Measurements from ENCODE around the gene CUL5. TPM values are rescaled to one million over a fixed set of nuclear protein-coding genes. Genes with fewer than 3 reads are reported as not detected.

CUL5 gene
- total RNA-seq, 1 donor from 2014 or later = 42.0 TPM

- no peak for ATAC-seq (ENCODE audit: low read depth)
- Mint-ChIP-seq H3K9me3 (no peaks in the 10 kb centered on the region), H3K4me1 (no peaks in the 10 kb centered on the region), H3K27ac (no peak overlapping the region), H3K36me3 (ENCODE audit: low read depth) (peaks cover 61% of the 10 kb centered on the region), H3K4me3 (no peak overlapping the region), H3K27me3 (no peaks in the 10 kb centered on the region)
- ChIA-PET POLR2A (no interaction called here), CTCF (interaction anchor here (1.4 kb wide), 1 partner anchor 77 kb away, joined by 3 read pairs; the partner anchor contains the start of gene CUL5)
- no peak for TF ChIP-seq CTCF (IDR thresholded peaks at IDR 0.05)
- intact Hi-C loops (cut with micrococcal nuclease) = no loop called here
- no peak for DNase-seq
Observed at GRCh38 chr11:108085672-108086071, 77.0 kb downstream of the CUL5 start.

- POLR2A ChIA-PET = no interaction called here
- DNase-seq = no peak
- no peak for ATAC-seq (ENCODE audit: low read depth)
- intact Hi-C loops (cut with micrococcal nuclease) = no loop called here
- H3K27me3 Mint-ChIP-seq = no peaks in the 10 kb centered on the region
- no peak for TF ChIP-seq CTCF (IDR thresholded peaks at IDR 0.05)
- CTCF ChIA-PET = no interaction called here
- H3K27ac Mint-ChIP-seq = no peak overlapping the region
- peaks cover 52% of the 10 kb centered on the region for H3K36me3 Mint-ChIP-seq (ENCODE audit: low read depth)
- H3K4me1 Mint-ChIP-seq = no peaks in the 10 kb centered on the region
- H3K4me3 Mint-ChIP-seq = no peak overlapping the region
- no peaks in the 10 kb centered on the region for H3K9me3 Mint-ChIP-seq
Observed at GRCh38 chr11:108092134-108092533, 83.4 kb downstream of the CUL5 start.

- Mint-ChIP-seq H3K27me3 (no peaks in the 10 kb centered on the region), H3K9me3 (no peaks in the 10 kb centered on the region), H3K36me3 (ENCODE audit: low read depth) (peaks cover 60% of the 10 kb centered on the region), H3K27ac (no peak overlapping the region), H3K4me1 (no peaks in the 10 kb centered on the region), H3K4me3 (no peak overlapping the region)
- TF ChIP-seq CTCF (IDR thresholded peaks at IDR 0.05) = no peak
- ChIA-PET POLR2A (no interaction called here), CTCF (no interaction called here)
- intact Hi-C loops (cut with micrococcal nuclease) = no loop called here
- DNase-seq (no peak), ATAC-seq (ENCODE audit: low read depth) (no peak)
Observed at GRCh38 chr11:108093128-108093904, 84.6 kb downstream of the CUL5 start.

GRCh38 chr11:108097179-108097578, 88.5 kb downstream of the CUL5 start:
- intact Hi-C loops (cut with micrococcal nuclease) = no loop called here
- ATAC-seq (ENCODE audit: low read depth) = no peak
- TF ChIP-seq CTCF (IDR thresholded peaks at IDR 0.05) = no peak
- CTCF ChIA-PET = no interaction called here
- Mint-ChIP-seq H3K27ac (no peak overlapping the region), H3K36me3 (ENCODE audit: low read depth) (peaks cover 57% of the 10 kb centered on the region), H3K4me1 (no peaks in the 10 kb centered on the region), H3K27me3 (no peaks in the 10 kb centered on the region), H3K9me3 (no peaks in the 10 kb centered on the region), H3K4me3 (no peak overlapping the region)
- DNase-seq = no peak
- POLR2A ChIA-PET = no interaction called here

GRCh38 chr11:108101090-108101775, 92.5 kb downstream of the CUL5 start:
- Mint-ChIP-seq H3K4me3 (no peak overlapping the region), H3K27ac (no peak overlapping the region), H3K36me3 (ENCODE audit: low read depth) (peaks cover 55% of the 10 kb centered on the region), H3K27me3 (no peaks in the 10 kb centered on the region), H3K9me3 (no peaks in the 10 kb centered on the region), H3K4me1 (no peaks in the 10 kb centered on the region)
- TF ChIP-seq CTCF (IDR thresholded peaks at IDR 0.05) = no peak
- ATAC-seq (ENCODE audit: low read depth) (no peak), DNase-seq (no peak)
- CTCF ChIA-PET = no interaction called here
- POLR2A ChIA-PET = interaction anchor here (0.6 kb wide), 1 partner anchor 571 kb away, joined by 5 read pairs; no protein-coding TSS in a partner anchor
- intact Hi-C loops (cut with micrococcal nuclease) = no loop called here

All from activated B cell treated with CpG ODN at 0.5 μM for 24 hours (primary cell).